IMR-90 (cell line): ENCODE data around the gene ZDHHC8. TPM values are rescaled to one million over a fixed set of nuclear protein-coding genes. Genes with fewer than 3 reads are reported as not detected.
A peak's percentile ranks its signal among the peaks of the same experiment; 100 is the strongest.

Experiments
- ATAC-seq: fragments of 200-7000 bp; cut with Tn5 transposase; 2 replicates; pipeline ENCODE4 v1.9.1; 2020; ENCODE audit warnings: low read depth, mild to moderate bottlenecking, moderate library complexity
- BruUV-seq: library from RNA; stranded (reverse); fragments of 400-500 nt; replicated peaks from 2 replicates; lab custom pipeline; 2021; lab: Mats Ljungman, UMichigan
- CTCF ChIA-PET: fragments of 300-600 bp; formaldehyde crosslinking; extraction: SDS; loops from one replicate; lab custom pipeline; 2021; ENCODE audit warnings: antibody characterized with exemption; lab: Yijun Ruan, JAX
- POLR2A ChIA-PET: fragments of 300-600 bp; sonication (Branson Sonifier 250); formaldehyde crosslinking; loops from one replicate; lab custom pipeline; 2022; ENCODE audit warnings: antibody characterized with exemption; ENCODE audit not compliant: unreplicated experiment; lab: Charles Lee
- DNase-seq: peaks from one replicate; pipeline ENCODE4 v3.0.0; 2013
- H2AFZ ChIP-seq: replicated peaks from 2 replicates; pipeline ENCODE3; 2013; ENCODE audit warnings: low read length, mild to moderate bottlenecking; ENCODE audit not compliant: poor library complexity
- H2AK5ac ChIP-seq: 2 replicates; pipeline ENCODE4 v1.6.1; 2013; ENCODE audit warnings: low read depth, low read length, inconsistent platforms
- H2AK9ac ChIP-seq: replicated peaks from 2 replicates; pipeline ENCODE3; 2013; ENCODE audit warnings: mild to moderate bottlenecking, low read depth, low read length, moderate library complexity; ENCODE audit not compliant: poor library complexity
- H2BK120ac ChIP-seq: 2 replicates; pipeline ENCODE4 v1.6.1; 2013; ENCODE audit warnings: low read depth, low read length, inconsistent platforms
- H2BK15ac ChIP-seq: 3 replicates; pipeline ENCODE4 v1.6.1; 2013; ENCODE audit warnings: low read depth, low read length, inconsistent platforms
- H2BK20ac ChIP-seq: 2 replicates; pipeline ENCODE4 v1.6.1; 2013; ENCODE audit warnings: low read depth, mild to moderate bottlenecking, inconsistent platforms, low read length, moderate library complexity
- H2BK5ac ChIP-seq: 2 replicates; pipeline ENCODE4 v1.6.1; 2013; ENCODE audit warnings: mild to moderate bottlenecking, low read depth, low read length, inconsistent platforms; ENCODE audit not compliant: poor library complexity, severe bottlenecking
- H3K14ac ChIP-seq: replicated peaks from 2 replicates; pipeline ENCODE4 v1.6.1; 2013; ENCODE audit warnings: low read depth, low read length, inconsistent platforms
- H3K18ac ChIP-seq: 2 replicates; pipeline ENCODE4 v1.6.1; 2013; ENCODE audit warnings: low read depth, low read length, control low read depth
- H3K23ac ChIP-seq: 2 replicates; pipeline ENCODE4 v1.6.1; 2013; ENCODE audit warnings: low read depth, low read length, inconsistent platforms
- H3K27ac ChIP-seq: 2 replicates; pipeline ENCODE4 v1.5.1; 2013; ENCODE audit warnings: mild to moderate bottlenecking, control low read depth, low read length; ENCODE audit not compliant: insufficient read depth
- H3K27me3 ChIP-seq: 2 replicates; pipeline ENCODE4 v1.6.1; 2013; ENCODE audit warnings: low read length; ENCODE audit not compliant: control insufficient read depth, insufficient read depth
- H3K36me3 ChIP-seq: 2 replicates; pipeline ENCODE4 v1.6.1; 2013; ENCODE audit warnings: low read length, mixed read lengths; ENCODE audit not compliant: control insufficient read depth, insufficient read depth
- H3K4ac ChIP-seq: 2 replicates; pipeline ENCODE4 v1.6.1; 2013; ENCODE audit warnings: low read depth, low read length, inconsistent platforms
- H3K4me1 ChIP-seq: 2 replicates; pipeline ENCODE4 v1.6.1; 2013; ENCODE audit warnings: low read length, mixed read lengths; ENCODE audit not compliant: control insufficient read depth, insufficient read depth
- H3K4me2 ChIP-seq: 2 replicates; pipeline ENCODE4 v1.6.1; 2013; ENCODE audit warnings: low read depth, mild to moderate bottlenecking, control low read depth, low read length, moderate library complexity
- H3K4me3 ChIP-seq: 2 replicates; pipeline ENCODE4 v1.5.1; 2013; ENCODE audit warnings: low read depth, mild to moderate bottlenecking, control low read depth, low read length, moderate library complexity; ENCODE audit not compliant: insufficient read depth
- H3K56ac ChIP-seq: 2 replicates; pipeline ENCODE4 v1.6.1; 2013; ENCODE audit warnings: low read length, inconsistent platforms; ENCODE audit not compliant: insufficient read depth; ENCODE audit errors: extremely low read depth
- H3K79me1 ChIP-seq, 2 experiments: 2 replicates each; pipeline ENCODE4 v1.6.1; 2013; ENCODE audit warnings: low read length in 2 of 2, inconsistent platforms in 1 of 2, low read depth in 1 of 2
- H3K9ac ChIP-seq: 2 replicates; pipeline ENCODE4 v1.6.1; 2013; ENCODE audit warnings: low read depth, low read length, control low read depth
- H3K9me1 ChIP-seq: 2 replicates; pipeline ENCODE4 v1.6.1; 2013; ENCODE audit warnings: low read length, inconsistent platforms; ENCODE audit not compliant: insufficient read depth
- H3K9me3 ChIP-seq: 2 replicates; pipeline ENCODE4 v1.6.1; 2013; ENCODE audit warnings: low read length; ENCODE audit not compliant: control insufficient read depth, insufficient read depth
- H4K20me1 ChIP-seq: 2 replicates; pipeline ENCODE4 v1.6.1; 2013; ENCODE audit warnings: low read length, inconsistent platforms; ENCODE audit not compliant: insufficient read depth
- H4K5ac ChIP-seq: 2 replicates; pipeline ENCODE4 v1.6.1; 2013; ENCODE audit warnings: mild to moderate bottlenecking, low read depth, low read length, control low read depth
- H4K8ac ChIP-seq, 2 experiments: 2 replicates each; pipeline ENCODE4 v1.6.1; 2013; ENCODE audit warnings: low read depth in 2 of 2, low read length in 2 of 2, control low read depth in 1 of 2, inconsistent platforms in 1 of 2
- H4K91ac ChIP-seq: 2 replicates; pipeline ENCODE4 v1.6.1; 2013; ENCODE audit warnings: low read depth, low read length, inconsistent platforms; ENCODE audit not compliant: insufficient read depth
- CEBPB ChIP-seq: IDR thresholded peaks from 2 replicates; pipeline ENCODE4 v1.6.1; 2012; ENCODE audit warnings: low read depth, low read length, improper control_type of control experiment
- CHD1 ChIP-seq: IDR thresholded peaks from 2 replicates; pipeline ENCODE4 v1.6.1; 2012; ENCODE audit warnings: low read depth, low read length, improper control_type of control experiment
- CTCF ChIP-seq: conservative IDR thresholded peaks from 2 replicates; pipeline ENCODE4 v1.5.1; 2012; ENCODE audit warnings: mild to moderate bottlenecking, low read depth, low read length, improper control_type of control experiment
- MAFK ChIP-seq: IDR thresholded peaks from 2 replicates; pipeline ENCODE4 v1.6.1; 2012; ENCODE audit warnings: low read depth, low read length, improper control_type of control experiment
- MAZ ChIP-seq: IDR thresholded peaks from 2 replicates; pipeline ENCODE4 v1.6.1; 2012; ENCODE audit warnings: low read depth, mild to moderate bottlenecking, low read length, improper control_type of control experiment, moderate library complexity, borderline replicate concordance
- MXI1 ChIP-seq: IDR thresholded peaks from 2 replicates; pipeline ENCODE4 v1.6.1; 2012; ENCODE audit warnings: low read depth, mild to moderate bottlenecking, low read length, moderate library complexity, borderline replicate concordance
- NFE2L2 ChIP-seq: fragments of 150-350 bp; IDR thresholded peaks from 2 replicates; pipeline ENCODE4 v1.6.1; 2016; ENCODE audit warnings: low read depth, mild to moderate bottlenecking, low read length
- POLR2A ChIP-seq: IDR thresholded peaks from 2 replicates; pipeline ENCODE4 v1.6.1; 2012; ENCODE audit warnings: mild to moderate bottlenecking, low read depth, low read length
- RAD21 ChIP-seq: IDR thresholded peaks from 2 replicates; pipeline ENCODE4 v1.6.1; 2012; ENCODE audit warnings: low read length, improper control_type of control experiment
- RCOR1 ChIP-seq: IDR thresholded peaks from 2 replicates; pipeline ENCODE4 v1.6.1; 2012; ENCODE audit warnings: mild to moderate bottlenecking, low read length, improper control_type of control experiment; ENCODE audit not compliant: insufficient replicate concordance
- RFX5 ChIP-seq: IDR thresholded peaks from 2 replicates; pipeline ENCODE4 v1.8.0; 2012; ENCODE audit warnings: low read depth, mild to moderate bottlenecking, low read length, moderate library complexity
- SMC3 ChIP-seq: fragments of 150-350 bp; IDR thresholded peaks from 2 replicates; pipeline ENCODE4 v1.6.1; 2016; ENCODE audit warnings: low read depth, mild to moderate bottlenecking, antibody characterized with exemption, low read length, moderate library complexity
- USF2 ChIP-seq: fragments of 150-350 bp; IDR thresholded peaks from 2 replicates; pipeline ENCODE4 v1.6.1; 2017; ENCODE audit warnings: mild to moderate bottlenecking, antibody characterized with exemption, low read length, low read depth
- WGBS, 2 experiments: methylation state at CpG; one replicate each; pipeline versions ENCODE4 v1.1.5 to v1.1.7; 2013; ENCODE audit warnings: missing lambda C conversion rate in 2 of 2; ENCODE audit not compliant: insufficient read length in 1 of 2; ENCODE audit errors: extremely low coverage in 2 of 2; 5-methylcytosine and 5-hydroxymethylcytosine counted together
- dilution Hi-C: fragments of 300-500 bp; cut with HindIII; formaldehyde crosslinking; loops from one replicate; pipeline ENCODE4 v1.14.3; 2018; ENCODE audit warnings: low sequenced_read_pairs; ENCODE audit not compliant: unreplicated experiment
- in situ Hi-C: fragments of 300-500 bp; cut with MboI; formaldehyde crosslinking; loops from 3 replicates; pipeline ENCODE4 v1.14.3; 2019; ENCODE audit warnings: low sequenced_read_pairs, inconsistent platforms, mixed read lengths
- intact Hi-C: fragments of 100-400 bp; cut with micrococcal nuclease; formaldehyde crosslinking; loops from 2 replicates; pipeline ENCODE4 v1.10.0; 2022
- polyA plus RNA-seq, 3 experiments: library from polyadenylated mRNA; depleted of rRNA; stranded (reverse); fragments of >200 nt; gene quantifications; 2 replicates each; pipeline ENCODE4 v1.2.3, GENCODE V29; 2012; ENCODE audit warnings: low replicate concordance in 1 of 3
- total RNA-seq: library from RNA; depleted of rRNA; stranded (reverse); fragments of >200 nt; gene quantifications from 2 replicates; pipeline ENCODE4 v1.2.3, GENCODE V29; 2012

ZDHHC8 gene
- total and polyA plus RNA-seq, 2 of the 4 experiments (the other 2 are of a cell fraction) = 2.5 to 72.6 TPM

GRCh38 chr22:20133930-20134549, 2.4 kb downstream of the ZDHHC8 start:
- Histone ChIP-seq H2BK20ac (no peak overlapping the region), H2AK5ac (no peak overlapping the region), H2AFZ (no peak overlapping the region), H2AK9ac (peak overlapping the region; percentile 80), H2BK5ac (no peak overlapping the region), H4K5ac (no peak overlapping the region), H3K9me3 (no peaks in the 10 kb centered on the region), H3K56ac (no peak overlapping the region), H3K27ac (no peak overlapping the region), H3K4me3 (no peak overlapping the region), H3K23ac (no peak overlapping the region), H3K36me3 (no peaks in the 10 kb centered on the region; the same call in 1 of the 2 replicates), H2BK120ac (no peak overlapping the region), H4K20me1 (peaks cover 63% of the 10 kb centered on the region), H3K4ac (no peak overlapping the region), H2BK15ac (no peak overlapping the region), H3K9ac (no peak overlapping the region), H3K4me1 (peaks cover 15% of the 10 kb centered on the region), H4K91ac (no peak overlapping the region), H3K27me3 (no peaks in the 10 kb centered on the region), H3K18ac (no peak overlapping the region), H4K8ac (no peak overlapping the region), H3K9me1 (peaks cover 9% of the 10 kb centered on the region), H3K79me1 (peaks cover 11 to 65% of the 10 kb centered on the region in 2 experiments), H3K4me2 (no peak overlapping the region), H3K14ac (no peak overlapping the region)
- in situ Hi-C loops (no loop called here), intact Hi-C loops (no loop called here), dilution Hi-C loops (no loop called here)
- ATAC-seq (no peak), DNase-seq (no peak)
- ChIA-PET POLR2A (no interaction called here), CTCF (no interaction called here)
- TF ChIP-seq CEBPB (no peak), MAZ (no peak), NFE2L2 (no peak), RAD21 (no peak), RFX5 (no peak), MXI1 (no peak), RCOR1 (no peak), SMC3 (no peak), MAFK (no peak), CTCF (no peak), CHD1 (no peak), USF2 (no peak), POLR2A (no peak)
- 90% methylated on average over 6 of the region's 12 CpGs; no CpG with 5 or more reads in 1 of the 2 experiments for WGBS, 2 experiments
- BruUV-seq = no TSS peak
